HepG2 (cell line): ENCODE results near the gene MAN2C1. TPM values are rescaled to one million over a fixed set of nuclear protein-coding genes. Genes with fewer than 3 reads are reported as not detected.

Source experiments
- ARID4A ChIP-seq: sonication (generic); formaldehyde crosslinking; IDR thresholded peaks from 2 replicates; pipeline ENCODE4 v1.5.0; 2020; ENCODE audit warnings: mild to moderate bottlenecking, missing genetic modification reagents, borderline replicate concordance
- CHCHD3 ChIP-seq: sonication (generic); formaldehyde crosslinking; IDR thresholded peaks from 2 replicates; pipeline ENCODE4 v1.8.0; 2022; ENCODE audit warnings: mild to moderate bottlenecking, missing genetic modification reagents, moderate library complexity
- FOXP4 ChIP-seq: sonication (generic); formaldehyde crosslinking; IDR thresholded peaks from 2 replicates; pipeline ENCODE4 v1.4.0; 2020; ENCODE audit warnings: missing genetic modification reagents
- KDM2A ChIP-seq: sonication (generic); formaldehyde crosslinking; IDR thresholded peaks from 2 replicates; pipeline ENCODE4 v1.4.0; 2020; ENCODE audit warnings: low read depth, missing genetic modification reagents, borderline replicate concordance
- MAF1 ChIP-seq: sonication (generic); formaldehyde crosslinking; IDR thresholded peaks from 2 replicates; pipeline ENCODE4 v1.5.0; 2020; ENCODE audit warnings: missing genetic modification reagents, borderline replicate concordance
- MTA3 ChIP-seq: sonication (generic); formaldehyde crosslinking; IDR thresholded peaks from 2 replicates; pipeline ENCODE4 v1.4.0; 2020; ENCODE audit warnings: missing genetic modification reagents
- NONO ChIP-seq, 2 experiments: fragments of 450-650 bp in 1 of 2; sonication (generic) in 1 of 2; formaldehyde crosslinking in 1 of 2; IDR thresholded peaks in 1 of 2; conservative IDR thresholded peaks in 1 of 2; 2 replicates each; pipeline versions ENCODE4 v1.6.1 to v1.8.0; 2017 to 2022; ENCODE audit warnings: mild to moderate bottlenecking in 1 of 2, missing genetic modification reagents in 1 of 2, moderate library complexity in 1 of 2
- RAD21 ChIP-seq: fragments of 450-650 bp; formaldehyde crosslinking; IDR thresholded peaks from 2 replicates; pipeline ENCODE4 v1.5.0; 2020; ENCODE audit warnings: mild to moderate bottlenecking
- REST ChIP-seq, 2 experiments: IDR thresholded peaks; 2 replicates each; pipeline ENCODE4 v1.6.1; 2011 to 2012; ENCODE audit warnings: low read length in 2 of 2, borderline replicate concordance in 1 of 2, low read depth in 1 of 2, mild to moderate bottlenecking in 1 of 2, moderate library complexity in 1 of 2
- SNAPC5 ChIP-seq: sonication (generic); formaldehyde crosslinking; IDR thresholded peaks from 2 replicates; pipeline ENCODE4 v1.8.1; 2023; ENCODE audit warnings: mild to moderate bottlenecking, missing genetic modification reagents, borderline replicate concordance
- SSRP1 ChIP-seq: IDR thresholded peaks from 2 replicates; pipeline ENCODE4 v1.6.1; 2016; ENCODE audit warnings: control low read depth
- ZNF225 ChIP-seq: sonication (generic); formaldehyde crosslinking; IDR thresholded peaks from 2 replicates; pipeline ENCODE4 v1.4.0; 2020; ENCODE audit warnings: mild to moderate bottlenecking, missing genetic modification reagents
- ZNF263 ChIP-seq: sonication (generic); formaldehyde crosslinking; IDR thresholded peaks from 2 replicates; pipeline ENCODE4 v1.4.0; 2020; ENCODE audit warnings: missing genetic modification reagents
- ZNF615 ChIP-seq: sonication (generic); formaldehyde crosslinking; IDR thresholded peaks from 2 replicates; pipeline ENCODE4 v1.5.0; 2020; ENCODE audit warnings: mild to moderate bottlenecking, missing genetic modification reagents, borderline replicate concordance
- ZNF75D ChIP-seq: sonication (generic); formaldehyde crosslinking; IDR thresholded peaks from 2 replicates; pipeline ENCODE4 v1.8.1; 2023; ENCODE audit warnings: missing genetic modification reagents, mild to moderate bottlenecking, borderline replicate concordance
- ZNF800 ChIP-seq: sonication (generic); formaldehyde crosslinking; IDR thresholded peaks from 2 replicates; pipeline ENCODE4 v1.4.0; 2020; ENCODE audit warnings: missing genetic modification reagents
- polyA plus RNA-seq, 8 experiments: library from polyadenylated mRNA; depleted of rRNA in 3 of 8; stranded (reverse) in 7 of 8; unstranded in 1 of 8; fragments of >200 nt; fragmentation: Illumina TruSeq in 4 of 8; extraction: Trizol in 4 of 8; gene quantifications; 2 replicates each; pipeline versions ENCODE4 v1.2.1 to v1.2.3, GENCODE V29; 2011 to 2016; ENCODE audit warnings: low read depth in 4 of 8, missing spikeins in 1 of 8, mixed read lengths in 1 of 8; ENCODE audit not compliant: insufficient read depth in 1 of 8
- total RNA-seq, 5 experiments: library from RNA; depleted of rRNA; stranded (reverse); fragments of >200 nt; fragmentation: Illumina TruSeq; extraction: Trizol; gene quantifications; 2 replicates each; pipeline ENCODE4 v1.2.3, GENCODE V29; 2016; ENCODE audit warnings: low read depth in 1 of 5

Gene MAN2C1
- total and polyA plus RNA-seq, 2 of the 13 experiments (the other 11 are each of a cell fraction or from before 2014, with no cell fraction given), result 62.6 to 71.0 TPM

GRCh38 chr15:75307778-75308390 lies 60.5 kb downstream of the MAN2C1 start (continued):
- TF ChIP-seq ZNF800 (peak; percentile 27; the same call in 1 of the 2 replicates), ZNF225 (no peak), RAD21 (CRISPR knock-in tag) (peak; percentile 86), SSRP1 (CRISPR knock-in tag) (no peak), MTA3 (CRISPR knock-in tag) (no peak), FOXP4 (CRISPR knock-in tag) (0 out of 2 replicates have a peak, but pooled peaks have one; percentile 16), SNAPC5 (CRISPR knock-in tag) (no peak), ZNF263 (CRISPR knock-in tag) (0 out of 2 replicates have a peak, but pooled peaks have one; percentile 38), ZNF615 (CRISPR knock-in tag) (peak; percentile 66; the same call in 1 of the 2 replicates), NONO (IDR thresholded peaks at IDR 0.05) (no peak), NONO (CRISPR knock-in tag; conservative IDR thresholded peaks at IDR 0.05) (no peak), ARID4A (CRISPR knock-in tag) (no peak), MAF1 (CRISPR knock-in tag) (peak; percentile 45; the same call in 1 of the 2 replicates), KDM2A (CRISPR knock-in tag) (peak; percentile 68; the same call in 1 of the 2 replicates), ZNF75D (CRISPR knock-in tag) (no peak), REST (IDR thresholded peaks at IDR 0.05; ENCODE audit: borderline replicate concordance in 1 of 2, low read depth in 1 of 2, low read length in 2 of 2) (no peak), CHCHD3 (CRISPR knock-in tag) (no peak)
